Measurements from ENCODE around the gene VTI1B. TPM values are rescaled to one million over a fixed set of nuclear protein-coding genes. Genes with fewer than 3 reads are reported as not detected.
"Not testable (repeated sequence)": the region's sequence is repeated elsewhere in the genome, so short reads cannot be mapped to it uniquely, and the experiment has no call there.

Gene VTI1B
- total RNA-seq, 4 donors from 2014 or later = 77.0 to 98.5 (median 90.4) TPM

DNA sequence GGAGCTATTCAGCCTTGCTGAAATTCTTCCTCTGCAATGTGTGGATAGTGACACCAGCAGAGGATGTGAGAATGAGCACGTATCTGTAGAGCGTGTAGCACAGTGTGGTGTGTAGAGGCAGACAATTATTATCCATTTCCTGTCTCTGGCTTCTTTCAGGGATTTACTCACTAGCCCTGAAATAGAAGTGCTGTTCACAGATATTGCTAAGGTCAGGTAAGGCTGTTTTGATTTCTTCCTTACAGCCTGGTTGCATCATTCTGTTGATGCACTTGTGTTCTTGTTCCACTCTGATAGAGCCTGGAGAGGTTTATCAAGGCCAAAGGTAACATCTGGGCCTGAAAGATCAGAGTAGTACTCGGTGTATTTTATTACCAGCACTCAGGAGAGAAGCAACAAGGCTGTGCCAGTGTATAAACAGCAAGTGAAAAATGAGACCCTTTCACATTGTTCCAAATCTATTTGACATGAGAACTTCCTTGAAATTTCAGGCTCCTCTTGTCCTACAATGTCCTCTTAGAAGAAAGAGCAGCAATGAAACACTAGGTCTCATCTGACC lies 38.0 kb downstream of the VTI1B start:
- Histone ChIP-seq H3K27me3 (no peaks in the 10 kb centered on the region), H3K4me3 (no peak overlapping the region), H3K9me3 (no peaks in the 10 kb centered on the region), H3K36me3 (no peaks in the 10 kb centered on the region), H3K4me1 (no peaks in the 10 kb centered on the region), H3K27ac (no peak overlapping the region)
- no peak for TF ChIP-seq POLR2AphosphoS5 (IDR thresholded peaks at IDR 0.05)
- TF ChIP-seq, protein P1, sequence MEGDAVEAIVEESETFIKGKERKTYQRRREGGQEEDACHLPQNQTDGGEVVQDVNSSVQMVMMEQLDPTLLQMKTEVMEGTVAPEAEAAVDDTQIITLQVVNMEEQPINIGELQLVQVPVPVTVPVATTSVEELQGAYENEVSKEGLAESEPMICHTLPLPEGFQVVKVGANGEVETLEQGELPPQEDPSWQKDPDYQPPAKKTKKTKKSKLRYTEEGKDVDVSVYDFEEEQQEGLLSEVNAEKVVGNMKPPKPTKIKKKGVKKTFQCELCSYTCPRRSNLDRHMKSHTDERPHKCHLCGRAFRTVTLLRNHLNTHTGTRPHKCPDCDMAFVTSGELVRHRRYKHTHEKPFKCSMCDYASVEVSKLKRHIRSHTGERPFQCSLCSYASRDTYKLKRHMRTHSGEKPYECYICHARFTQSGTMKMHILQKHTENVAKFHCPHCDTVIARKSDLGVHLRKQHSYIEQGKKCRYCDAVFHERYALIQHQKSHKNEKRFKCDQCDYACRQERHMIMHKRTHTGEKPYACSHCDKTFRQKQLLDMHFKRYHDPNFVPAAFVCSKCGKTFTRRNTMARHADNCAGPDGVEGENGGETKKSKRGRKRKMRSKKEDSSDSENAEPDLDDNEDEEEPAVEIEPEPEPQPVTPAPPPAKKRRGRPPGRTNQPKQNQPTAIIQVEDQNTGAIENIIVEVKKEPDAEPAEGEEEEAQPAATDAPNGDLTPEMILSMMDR (IDR thresholded peaks at IDR 0.05) = no peak
- TF ChIP-seq EP300 (IDR thresholded peaks at IDR 0.05) = no peak
- no peak for TF ChIP-seq POLR2A (IDR thresholded peaks at IDR 0.05)
- 70 to 71% methylated on average over 2 to 3 of the region's 3 CpGs for WGBS, 2 donors (ENCODE audit: low coverage in 1 of 2)
- no peak for ATAC-seq

DNA sequence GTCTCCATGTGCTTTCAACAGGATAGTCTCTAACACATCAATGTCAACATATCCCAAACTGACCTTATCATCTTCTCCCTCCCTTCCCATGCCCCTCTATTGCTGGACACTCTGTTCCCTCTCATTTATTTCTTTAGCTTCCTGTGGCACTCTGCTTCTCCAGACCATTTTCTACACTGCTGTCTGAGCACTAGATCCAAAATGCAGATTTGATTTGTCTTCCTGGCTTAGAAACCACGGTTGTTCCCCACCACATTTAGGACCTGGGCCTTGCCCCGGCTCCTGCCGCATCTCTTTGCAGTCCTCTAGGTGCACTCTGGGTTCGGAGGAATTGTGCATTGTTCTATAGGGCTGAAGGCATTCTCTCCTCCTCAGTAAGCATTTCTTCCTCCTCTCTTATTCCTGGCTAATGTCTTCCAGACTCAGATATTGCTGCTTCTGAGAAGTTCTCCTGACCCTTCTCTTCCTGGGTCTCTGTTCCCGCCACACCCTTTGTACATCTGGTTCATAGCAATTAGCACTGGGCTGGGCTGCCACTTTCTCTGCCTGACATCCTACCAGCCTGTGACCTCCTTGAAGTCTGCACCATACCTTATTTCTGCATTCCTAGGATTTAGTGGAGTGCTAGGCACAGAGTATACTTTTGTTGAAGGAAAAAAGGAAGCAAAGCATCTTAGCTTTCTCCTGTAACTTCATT lies 40.8 kb downstream of the VTI1B start:
- H3K36me3 ChIP-seq = no peaks in the 10 kb centered on the region
- TF ChIP-seq, protein P1 (IDR thresholded peaks at IDR 0.05) = no peak
- TF ChIP-seq EP300 (IDR thresholded peaks at IDR 0.05) = no peak
- TF ChIP-seq POLR2A (IDR thresholded peaks at IDR 0.05) = no peak
- no peak for TF ChIP-seq POLR2AphosphoS5 (IDR thresholded peaks at IDR 0.05)
- H3K27ac ChIP-seq = no peak overlapping the region
- H3K27me3 ChIP-seq = no peaks in the 10 kb centered on the region
- no peak overlapping the region for H3K4me3 ChIP-seq
- ATAC-seq = no peak
- no peaks in the 10 kb centered on the region for H3K4me1 ChIP-seq
- no peaks in the 10 kb centered on the region for H3K9me3 ChIP-seq
- WGBS, 2 donors (ENCODE audit: low coverage in 1 of 2) = 86 to 87% methylated on average over 2 to 5 of the region's 5 CpGs

- H3K4me1 ChIP-seq = no peaks in the 10 kb centered on the region
- TF ChIP-seq POLR2AphosphoS5 (IDR thresholded peaks at IDR 0.05) = no peak
- TF ChIP-seq POLR2A (IDR thresholded peaks at IDR 0.05) = no peak
- TF ChIP-seq EP300 (IDR thresholded peaks at IDR 0.05) = no peak
- TF ChIP-seq, protein P1 (IDR thresholded peaks at IDR 0.05) = no peak
- H3K9me3 ChIP-seq = no peaks in the 10 kb centered on the region
- H3K36me3 ChIP-seq = no peaks in the 10 kb centered on the region
- no peak overlapping the region for H3K27ac ChIP-seq
- 64 to 76% methylated on average over 3 to 5 of the region's 5 CpGs for WGBS, 2 donors (ENCODE audit: low coverage in 1 of 2)
- no peak for ATAC-seq
- no peaks in the 10 kb centered on the region for H3K27me3 ChIP-seq
- no peak overlapping the region for H3K4me3 ChIP-seq
These were observed 43.5 kb downstream of the VTI1B start for GRCh38 chr14:67630938-67631337.

- Histone ChIP-seq H3K27ac (no peak overlapping the region), H3K4me3 (no peak overlapping the region), H3K27me3 (no peaks in the 10 kb centered on the region), H3K9me3 (no peaks in the 10 kb centered on the region), H3K36me3 (no peaks in the 10 kb centered on the region), H3K4me1 (no peaks in the 10 kb centered on the region)
- ATAC-seq = no peak
- no peak for TF ChIP-seq POLR2AphosphoS5 (IDR thresholded peaks at IDR 0.05)
- no peak for TF ChIP-seq EP300 (IDR thresholded peaks at IDR 0.05)
- TF ChIP-seq, protein P1 (IDR thresholded peaks at IDR 0.05) = no peak
- no peak for TF ChIP-seq POLR2A (IDR thresholded peaks at IDR 0.05)
- 88 to 98% methylated on average over 4 of the region's 4 CpGs for WGBS, 2 donors (ENCODE audit: low coverage in 1 of 2)
These were observed 44.2 kb downstream of the VTI1B start for GRCh38 chr14:67630186-67630585.

GRCh38 chr14:67627519-67627918 lies 46.9 kb downstream of the VTI1B start:
- ATAC-seq = no peak
- Histone ChIP-seq H3K4me1 (peaks cover 0 to 13% (median 0%) of the 10 kb centered on the region in 3 donors), H3K27ac (no peak overlapping the region), H3K36me3 (no peaks in the 10 kb centered on the region), H3K4me3 (no peak overlapping the region), H3K27me3 (no peaks in the 10 kb centered on the region), H3K9me3 (no peaks in the 10 kb centered on the region)
- TF ChIP-seq EP300 (IDR thresholded peaks at IDR 0.05) (no peak), POLR2A (IDR thresholded peaks at IDR 0.05) (no peak), POLR2AphosphoS5 (IDR thresholded peaks at IDR 0.05) (no peak)
- TF ChIP-seq, protein P1 (IDR thresholded peaks at IDR 0.05) = no peak

DNA sequence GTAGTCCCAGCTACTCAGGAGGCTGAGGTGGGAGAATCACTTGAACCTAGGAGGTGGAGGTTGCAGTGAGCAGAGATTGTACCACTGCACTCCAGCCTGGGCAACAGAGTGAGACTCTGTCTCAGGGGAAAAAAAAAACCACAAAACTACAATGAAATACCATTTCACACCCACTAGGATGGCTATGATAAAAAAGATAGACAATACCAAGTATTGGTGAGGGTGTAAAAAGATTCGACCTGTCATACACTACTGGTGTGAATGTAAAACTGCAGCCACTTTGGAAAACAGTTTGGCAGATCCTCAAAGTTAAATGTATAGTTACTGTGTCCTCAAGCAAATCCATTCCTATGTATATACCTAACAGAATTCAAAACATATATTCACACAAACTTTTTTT lies 48.3 kb downstream of the VTI1B start:
- WGBS, 2 donors (ENCODE audit: low coverage in 1 of 2) = 82 to 100% methylated on average over 1 of the region's 1 CpG
- ATAC-seq, H3K9me3 ChIP-seq, H3K27me3 ChIP-seq, H3K27ac ChIP-seq, H3K36me3 ChIP-seq, H3K4me3 ChIP-seq: not testable (repeated sequence)
- peaks cover 0 to 23% (median 0%) of the 10 kb centered on the region in 3 donors for H3K4me1 ChIP-seq
